Activated T-cell treated with anti-CD3 and anti-CD28 coated beads, Interleukin-2, amount 50 U/mL, for 4 hours (primary cell): ENCODE results near the gene FATE1. TPM values are rescaled to one million over a fixed set of nuclear protein-coding genes. Genes with fewer than 3 reads are reported as not detected.

Source experiments
- ATAC-seq, 2 donors: fragments of 200-7000 bp; cut with Tn5 transposase; one replicate each; pipeline ENCODE4 v1.10.0; 2021
- DNase-seq: peaks from one replicate; pipeline ENCODE4 v3.0.0-alpha.2; 2020
- H3K27me3 Mint-ChIP-seq: one replicate; pipeline ENCODE4 v1.8.0; 2021; ENCODE audit warnings: low read depth, mixed read lengths
- H3K36me3 Mint-ChIP-seq: one replicate; pipeline ENCODE4 v1.8.0; 2022; ENCODE audit warnings: mixed read lengths; ENCODE audit not compliant: insufficient read depth
- H3K4me1 Mint-ChIP-seq: one replicate; pipeline ENCODE4 v1.8.0; 2021; ENCODE audit warnings: low read depth, mixed read lengths
- H3K4me3 Mint-ChIP-seq: one replicate; pipeline ENCODE4 v1.8.0; 2021; ENCODE audit warnings: mild to moderate bottlenecking, moderate library complexity, mixed read lengths
- H3K9me3 Mint-ChIP-seq: one replicate; pipeline ENCODE4 v1.8.0; 2021; ENCODE audit warnings: mixed read lengths
- total RNA-seq, 3 donors: library from RNA; stranded (reverse); gene quantifications; one replicate each; pipeline ENCODE4 v1.2.1, GENCODE V29; 2021

The FATE1 gene
- total RNA-seq, 3 donors from 2014 or later = not detected

- Mint-ChIP-seq H3K4me3 (no peak overlapping the region), H3K4me1 (no peaks in the 10 kb centered on the region), H3K27me3 (peaks cover 3% of the 10 kb centered on the region), H3K9me3 (no peaks in the 10 kb centered on the region), H3K36me3 (no peaks in the 10 kb centered on the region)
- ATAC-seq = no peak
- DNase-seq = no peak
These were observed 28.0 kb downstream of the FATE1 start for GRCh38 chrX:151743651-151744470.

GRCh38 chrX:151745651-151746050 lies 29.8 kb downstream of the FATE1 start:
- Mint-ChIP-seq H3K9me3 (no peaks in the 10 kb centered on the region), H3K27me3 (no peaks in the 10 kb centered on the region), H3K4me3 (no peak overlapping the region), H3K36me3 (no peaks in the 10 kb centered on the region), H3K4me1 (no peaks in the 10 kb centered on the region)
- DNase-seq = no peak
- no peak for ATAC-seq

GRCh38 chrX:151746502-151746901 lies 30.7 kb downstream of the FATE1 start:
- no peak for ATAC-seq
- Mint-ChIP-seq H3K9me3 (no peaks in the 10 kb centered on the region), H3K36me3 (no peaks in the 10 kb centered on the region), H3K4me1 (no peaks in the 10 kb centered on the region), H3K27me3 (peaks cover 7% of the 10 kb centered on the region), H3K4me3 (no peak overlapping the region)
- no peak for DNase-seq

GRCh38 chrX:151750511-151750910 lies 34.7 kb downstream of the FATE1 start:
- peaks cover 10% of the 10 kb centered on the region for H3K27me3 Mint-ChIP-seq
- H3K36me3 Mint-ChIP-seq = no peaks in the 10 kb centered on the region
- H3K9me3 Mint-ChIP-seq = no peaks in the 10 kb centered on the region
- ATAC-seq (no peak), DNase-seq (no peak)
- H3K4me3 Mint-ChIP-seq = no peak overlapping the region
- no peaks in the 10 kb centered on the region for H3K4me1 Mint-ChIP-seq

GRCh38 chrX:151752847-151753246 lies 37.0 kb downstream of the FATE1 start:
- DNase-seq = no peak
- H3K9me3 Mint-ChIP-seq = no peaks in the 10 kb centered on the region
- no peak overlapping the region for H3K4me3 Mint-ChIP-seq
- H3K36me3 Mint-ChIP-seq = no peaks in the 10 kb centered on the region
- no peak for ATAC-seq
- no peaks in the 10 kb centered on the region for H3K4me1 Mint-ChIP-seq
- H3K27me3 Mint-ChIP-seq = peaks cover 10% of the 10 kb centered on the region

- ATAC-seq = peak in 1 of 2 donors; percentile 30
- no peak overlapping the region for H3K4me3 Mint-ChIP-seq
- H3K9me3 Mint-ChIP-seq = no peaks in the 10 kb centered on the region
- H3K4me1 Mint-ChIP-seq = no peaks in the 10 kb centered on the region
- no peaks in the 10 kb centered on the region for H3K36me3 Mint-ChIP-seq
- peaks cover 10% of the 10 kb centered on the region for H3K27me3 Mint-ChIP-seq
- no peak for DNase-seq
These were observed 37.6 kb downstream of the FATE1 start for GRCh38 chrX:151753313-151754046.

- DNase-seq (no peak), ATAC-seq (no peak)
- no peak overlapping the region for H3K4me3 Mint-ChIP-seq
- H3K4me1 Mint-ChIP-seq = no peaks in the 10 kb centered on the region
- no peaks in the 10 kb centered on the region for H3K36me3 Mint-ChIP-seq
- H3K9me3 Mint-ChIP-seq = no peaks in the 10 kb centered on the region
- peaks cover 10% of the 10 kb centered on the region for H3K27me3 Mint-ChIP-seq
These were observed 38.2 kb downstream of the FATE1 start for GRCh38 chrX:151754047-151754429.

- Mint-ChIP-seq H3K4me3 (no peak overlapping the region), H3K27me3 (peaks cover 10% of the 10 kb centered on the region), H3K4me1 (no peaks in the 10 kb centered on the region), H3K9me3 (no peaks in the 10 kb centered on the region), H3K36me3 (no peaks in the 10 kb centered on the region)
- ATAC-seq (no peak), DNase-seq (no peak)
These were observed 38.9 kb downstream of the FATE1 start for GRCh38 chrX:151754641-151755215.

GRCh38 chrX:151759041-151759708 lies 43.3 kb downstream of the FATE1 start:
- Mint-ChIP-seq H3K4me1 (no peaks in the 10 kb centered on the region), H3K9me3 (no peaks in the 10 kb centered on the region), H3K36me3 (no peaks in the 10 kb centered on the region), H3K4me3 (no peak overlapping the region), H3K27me3 (no peaks in the 10 kb centered on the region)
- no peak for ATAC-seq
- no peak for DNase-seq

- DNase-seq = no peak
- H3K4me1 Mint-ChIP-seq = no peaks in the 10 kb centered on the region
- ATAC-seq = no peak
- H3K4me3 Mint-ChIP-seq = no peak overlapping the region
- H3K9me3 Mint-ChIP-seq = no peaks in the 10 kb centered on the region
- H3K36me3 Mint-ChIP-seq = no peaks in the 10 kb centered on the region
- peaks cover 7% of the 10 kb centered on the region for H3K27me3 Mint-ChIP-seq
These were observed 47.0 kb downstream of the FATE1 start for GRCh38 chrX:151762802-151763201.

- no peak for ATAC-seq
- Mint-ChIP-seq H3K4me1 (no peaks in the 10 kb centered on the region), H3K36me3 (no peaks in the 10 kb centered on the region), H3K4me3 (no peak overlapping the region), H3K27me3 (peaks cover 7% of the 10 kb centered on the region), H3K9me3 (no peaks in the 10 kb centered on the region)
- DNase-seq = no peak
These were observed 47.9 kb downstream of the FATE1 start for GRCh38 chrX:151763711-151764110.

GRCh38 chrX:151765026-151765425 lies 49.2 kb downstream of the FATE1 start:
- H3K36me3 Mint-ChIP-seq = no peaks in the 10 kb centered on the region
- H3K27me3 Mint-ChIP-seq = peaks cover 7% of the 10 kb centered on the region
- H3K4me1 Mint-ChIP-seq = no peaks in the 10 kb centered on the region
- ATAC-seq (no peak), DNase-seq (no peak)
- no peaks in the 10 kb centered on the region for H3K9me3 Mint-ChIP-seq
- no peak overlapping the region for H3K4me3 Mint-ChIP-seq

- ATAC-seq (no peak), DNase-seq (no peak)
- Mint-ChIP-seq H3K36me3 (no peaks in the 10 kb centered on the region), H3K4me3 (no peak overlapping the region), H3K4me1 (no peaks in the 10 kb centered on the region), H3K9me3 (no peaks in the 10 kb centered on the region), H3K27me3 (no peaks in the 10 kb centered on the region)
These were observed 55.9 kb downstream of the FATE1 start for GRCh38 chrX:151771726-151772125.
